MM.1S (cell line): Measurements from ENCODE around the gene SRP19.
"Not testable (repeated sequence)": the region's sequence is repeated elsewhere in the genome, so short reads cannot be mapped to it uniquely, and the experiment has no call there.

ENCODE experiments used
- DNase-seq: peaks from one replicate; pipeline ENCODE4 v3.0.0-alpha.2; 2015
- H2AFZ ChIP-seq: fragments of 300-600 bp; sonication (generic); 2 replicates; pipeline ENCODE4 v1.6.0; 2016; ENCODE audit warnings: antibody characterized with exemption, low read length
- H3F3A ChIP-seq: fragments of 300-600 bp; sonication (generic); 2 replicates; pipeline ENCODE4 v1.6.1; 2016; ENCODE audit warnings: mild to moderate bottlenecking, antibody characterized with exemption, low read length, moderate library complexity, mixed read lengths; ENCODE audit not compliant: insufficient read depth
- H3K27ac ChIP-seq: fragments of 300-600 bp; sonication (generic); 2 replicates; pipeline ENCODE4 v1.5.1; 2016; ENCODE audit warnings: mild to moderate bottlenecking, low read length
- H3K27me3 ChIP-seq: fragments of 300-600 bp; sonication (generic); replicated peaks from 2 replicates; pipeline ENCODE4 v1.6.0; 2016; ENCODE audit warnings: low read length; ENCODE audit not compliant: insufficient read depth
- H3K36me3 ChIP-seq: fragments of 300-600 bp; sonication (generic); replicated peaks from 2 replicates; pipeline ENCODE4 v1.6.1; 2016; ENCODE audit warnings: mild to moderate bottlenecking, low read length, mixed read lengths; ENCODE audit not compliant: insufficient read depth
- H3K4me1 ChIP-seq: fragments of 300-600 bp; sonication (generic); 2 replicates; pipeline ENCODE4 v1.6.1; 2016; ENCODE audit warnings: low read length, mixed read lengths
- H3K4me2 ChIP-seq: fragments of 300-600 bp; sonication (generic); 2 replicates; pipeline ENCODE4 v1.6.0; 2016; ENCODE audit warnings: low read depth, low read length
- H3K4me3 ChIP-seq: fragments of 300-600 bp; sonication (generic); 2 replicates; pipeline ENCODE4 v1.5.1; 2016; ENCODE audit warnings: low read length, mixed read lengths
- H3K79me2 ChIP-seq: fragments of 300-600 bp; sonication (generic); 2 replicates; pipeline ENCODE4 v1.6.1; 2016; ENCODE audit warnings: mixed run types, low read length, mixed read lengths
- H3K9ac ChIP-seq: fragments of 300-600 bp; sonication (generic); 2 replicates; pipeline ENCODE4 v1.6.1; 2016; ENCODE audit warnings: low read length, mixed read lengths
- H3K9me2 ChIP-seq: fragments of 300-600 bp; sonication (generic); replicated peaks from 2 replicates; pipeline ENCODE4 v1.6.1; 2016; ENCODE audit warnings: mild to moderate bottlenecking, low read length, mixed read lengths; ENCODE audit not compliant: insufficient read depth
- H3K9me3 ChIP-seq: fragments of 300-600 bp; sonication (generic); replicated peaks from 2 replicates; pipeline ENCODE4 v1.6.1; 2016; ENCODE audit warnings: mild to moderate bottlenecking, low read length, mixed read lengths; ENCODE audit not compliant: insufficient read depth
- H4K20me1 ChIP-seq: fragments of 300-600 bp; sonication (generic); 2 replicates; pipeline ENCODE4 v1.6.1; 2016; ENCODE audit warnings: mild to moderate bottlenecking, low read length, moderate library complexity, mixed read lengths; ENCODE audit not compliant: insufficient read depth
- CTCF ChIP-seq: fragments of 300-600 bp; sonication (generic); IDR thresholded peaks from 2 replicates; pipeline ENCODE4 v1.5.1; 2016; ENCODE audit warnings: antibody characterized with exemption, low read length, mixed read lengths
- EZH2 ChIP-seq: fragments of 300-600 bp; sonication (generic); optimal IDR thresholded peaks from 2 replicates; pipeline ENCODE3; 2017; ENCODE audit warnings: low read depth, mild to moderate bottlenecking, antibody characterized with exemption, low read length, mixed read lengths
- EZH2phosphoT487 ChIP-seq: fragments of 300-600 bp; sonication (generic); IDR thresholded peaks from 2 replicates; pipeline ENCODE4 v1.6.1; 2018; ENCODE audit warnings: antibody characterized with exemption, low read length

The SRP19 gene

GRCh38 chr5:112902561-112902960 is 41.5 kb downstream of the SRP19 start:
- DNase-seq: no peak
- Histone ChIP-seq H3K27me3 (no peaks in the 10 kb centered on the region), H3K27ac (no peak overlapping the region), H3F3A (peaks cover 3% of the 10 kb centered on the region; the same call in 1 of the 2 replicates), H3K4me3 (no peak overlapping the region), H3K9me2 (no peaks in the 10 kb centered on the region), H3K4me1 (0 out of 2 replicates have a peak, but pooled peaks cover 7% of the 10 kb centered on the region), H3K79me2 (peaks cover 64% of the 10 kb centered on the region), H3K36me3 (peaks cover 4% of the 10 kb centered on the region; the same call in 1 of the 2 replicates), H3K4me2 (no peak overlapping the region), H2AFZ (no peak overlapping the region), H4K20me1 (0 out of 2 replicates have a peak, but pooled peaks cover 7% of the 10 kb centered on the region), H3K9me3 (no peaks in the 10 kb centered on the region), H3K9ac (no peak overlapping the region)
- TF ChIP-seq CTCF: no peak
- TF ChIP-seq EZH2: no peak
- TF ChIP-seq EZH2phosphoT487: no peak

- H3K36me3 ChIP-seq, DNase-seq, H3K27ac ChIP-seq, H4K20me1 ChIP-seq, H3K4me1 ChIP-seq, H3K4me3 ChIP-seq, H3K9ac ChIP-seq, H2AFZ ChIP-seq, H3F3A ChIP-seq, H3K9me3 ChIP-seq, H3K27me3 ChIP-seq, H3K4me2 ChIP-seq, H3K9me2 ChIP-seq: not testable (repeated sequence)
- H3K79me2 ChIP-seq: peaks cover 63% of the 10 kb centered on the region
Observed at GRCh38 chr5:112904996-112905395, 43.9 kb downstream of the SRP19 start.

GRCh38 chr5:112906637-112907036 is 45.5 kb downstream of the SRP19 start:
- peaks cover 4% of the 10 kb centered on the region; the same call in 1 of the 2 replicates for H3K36me3 ChIP-seq

More at GRCh38 chr5:112906637-112907036, 45.5 kb downstream of the SRP19 start:
- no peak overlapping the region for H3K4me3 ChIP-seq
- no peak overlapping the region for H3K27ac ChIP-seq
- H3K4me2 ChIP-seq: no peak overlapping the region
- H3K4me1 ChIP-seq: 0 out of 2 replicates have a peak, but pooled peaks cover 7% of the 10 kb centered on the region
- no peaks in the 10 kb centered on the region for H3K9me2 ChIP-seq
- H3K79me2 ChIP-seq: peaks cover 78% of the 10 kb centered on the region
- DNase-seq: peak; percentile 12
- no peak overlapping the region for H2AFZ ChIP-seq
- H3K27me3 ChIP-seq: no peaks in the 10 kb centered on the region
- peaks cover 3% of the 10 kb centered on the region; the same call in 1 of the 2 replicates for H3F3A ChIP-seq
- H3K9me3 ChIP-seq: no peaks in the 10 kb centered on the region
- TF ChIP-seq EZH2 (no peak), EZH2phosphoT487 (no peak), CTCF (no peak)
- H4K20me1 ChIP-seq: 0 out of 2 replicates have a peak, but pooled peaks cover 7% of the 10 kb centered on the region
- H3K9ac ChIP-seq: no peak overlapping the region
